GM19035 (cell line): Measurements from ENCODE around the gene SLC29A4.
"Not testable (repeated sequence)": the region's sequence is repeated elsewhere in the genome, so short reads cannot be mapped to it uniquely, and the experiment has no call there.

Source experiments
- ATAC-seq: cut with Tn5 transposase; IDR thresholded peaks from one replicate; pipeline ENCODE4 v1.9.1; 2021; ENCODE audit not compliant: unreplicated experiment

SLC29A4 gene

DNA sequence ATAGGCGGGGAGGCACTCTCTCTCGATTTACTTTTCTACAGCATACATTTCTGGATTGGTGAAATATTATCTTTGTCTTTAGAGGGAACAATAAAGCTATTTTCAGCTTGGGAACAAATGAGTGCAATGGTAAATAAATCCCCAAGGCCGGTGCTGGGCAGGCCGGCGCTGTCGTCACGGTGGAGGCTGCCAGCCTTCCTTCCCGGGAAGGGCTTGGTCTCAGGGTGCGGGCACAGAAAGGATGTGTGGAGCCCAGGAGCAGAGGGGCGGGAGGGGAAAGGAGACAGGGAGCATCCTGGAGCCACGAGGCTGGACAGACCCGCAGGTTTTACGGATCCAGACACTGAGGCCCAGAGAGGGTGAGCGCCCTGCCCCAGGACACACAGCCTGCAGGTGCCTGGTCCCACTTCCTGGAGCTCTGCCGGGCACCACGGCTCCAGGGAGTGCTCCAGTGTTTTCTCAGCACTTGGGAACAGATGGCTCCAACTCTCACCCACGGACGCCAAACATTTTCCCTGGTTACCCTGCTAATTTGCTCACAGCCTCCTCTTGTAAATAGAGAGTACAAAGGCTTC is 8.8 kb upstream of the SLC29A4 start:
- not testable (repeated sequence) for ATAC-seq

DNA sequence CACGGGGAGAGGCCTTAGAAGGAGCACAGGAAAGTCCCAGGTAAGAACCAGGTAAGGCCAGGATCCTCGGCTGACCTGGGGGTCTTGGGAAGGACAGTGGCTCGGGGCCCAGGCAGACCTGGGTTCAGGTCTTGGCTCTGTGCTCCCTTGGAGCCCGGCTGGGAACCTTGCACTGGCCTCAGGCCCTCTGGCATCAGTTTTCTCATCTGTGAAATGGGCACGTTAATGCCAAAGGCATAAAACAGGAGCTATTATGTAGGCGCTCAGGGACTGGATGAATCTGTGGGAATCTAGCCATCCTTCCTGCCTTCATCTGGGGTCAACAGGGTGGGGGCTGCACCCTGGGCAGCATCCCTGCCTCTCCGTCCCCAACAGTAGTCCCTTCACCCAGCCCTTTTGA is 8.3 kb upstream of the SLC29A4 start:
- no peak for ATAC-seq

DNA sequence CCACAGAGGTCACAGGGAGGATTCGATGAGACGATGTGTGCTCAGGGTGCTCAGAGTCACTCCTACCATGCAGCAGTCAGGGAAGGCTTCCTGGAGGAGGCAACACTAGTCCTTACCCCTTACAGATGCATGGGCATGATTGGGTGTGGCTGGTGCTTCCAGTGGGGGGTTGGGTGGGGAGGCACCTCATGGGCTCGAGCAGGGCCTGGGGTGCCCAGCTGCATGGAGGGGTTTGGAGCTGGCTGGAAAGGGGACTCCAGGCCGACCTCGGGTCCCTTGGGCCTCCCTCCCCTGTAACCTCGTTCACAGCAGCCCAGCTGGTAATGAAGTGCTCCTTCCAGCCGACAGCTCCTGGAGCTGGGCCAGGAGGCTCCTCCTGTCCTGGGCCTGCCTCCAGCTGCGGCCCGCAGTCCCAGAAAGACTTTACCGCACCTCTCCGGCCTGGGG is 7.7 kb upstream of the SLC29A4 start:
- not testable (repeated sequence) for ATAC-seq

DNA sequence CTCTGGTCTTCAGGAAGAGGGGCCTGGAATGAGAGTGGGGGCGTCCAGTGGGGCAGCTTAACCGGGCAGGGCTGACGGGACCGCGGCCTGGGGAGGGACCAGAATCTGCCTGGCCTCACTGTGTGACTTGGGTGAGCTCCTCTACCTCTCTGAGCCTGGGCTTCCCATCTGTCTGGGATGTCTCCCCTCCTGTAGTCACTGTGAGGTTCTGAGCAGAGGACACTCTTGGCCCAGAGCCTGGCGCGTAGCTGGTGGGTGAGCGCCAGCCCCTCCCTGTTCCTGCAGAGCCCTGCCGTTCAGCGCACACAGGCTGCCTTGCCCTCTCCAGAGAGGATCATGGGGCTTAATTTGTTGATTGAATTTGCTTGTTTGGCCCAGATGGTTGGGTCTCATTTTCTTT is 7.2 kb upstream of the SLC29A4 start:
- not testable (repeated sequence) for ATAC-seq

DNA sequence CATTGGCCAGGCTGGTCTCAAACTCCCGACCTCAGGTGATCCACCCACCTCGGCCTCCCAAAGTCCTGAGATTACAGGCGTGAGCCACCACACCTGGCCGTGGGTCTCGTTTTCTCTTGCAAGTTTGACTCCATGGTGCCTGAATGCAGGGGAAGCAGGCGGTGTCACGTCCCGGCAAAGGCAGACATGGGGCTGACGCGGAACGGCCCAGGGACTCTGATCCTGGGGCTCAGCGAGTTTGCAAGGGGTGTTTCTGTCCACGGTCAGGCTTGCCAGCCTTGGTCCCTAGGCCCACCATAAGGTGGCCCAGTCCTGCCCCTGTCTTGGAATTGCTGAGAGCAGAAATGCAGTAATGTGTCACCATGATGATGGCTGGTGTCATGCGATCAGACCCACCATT is 6.6 kb upstream of the SLC29A4 start:
- ATAC-seq = not testable (repeated sequence)

DNA sequence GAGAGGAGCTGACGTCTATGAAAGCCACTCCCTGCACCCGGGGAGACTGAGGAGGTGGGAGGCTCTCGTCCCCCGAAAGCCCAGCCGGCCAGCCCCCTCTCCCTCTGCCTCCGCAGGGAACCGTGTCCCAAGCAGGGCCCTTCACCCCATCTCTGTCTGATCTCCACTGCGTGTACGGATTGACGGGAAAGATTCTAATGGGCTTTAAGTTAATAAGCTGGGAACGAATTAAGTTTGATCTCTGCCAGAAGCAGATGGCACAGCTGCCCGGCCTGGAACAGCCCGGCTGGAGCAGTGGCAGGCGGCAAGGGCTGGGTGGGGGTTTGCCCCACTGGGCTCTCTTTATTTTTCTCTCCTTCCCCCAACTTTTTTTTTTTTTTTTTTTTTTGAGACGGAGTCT is 6.1 kb upstream of the SLC29A4 start:
- no peak for ATAC-seq

DNA sequence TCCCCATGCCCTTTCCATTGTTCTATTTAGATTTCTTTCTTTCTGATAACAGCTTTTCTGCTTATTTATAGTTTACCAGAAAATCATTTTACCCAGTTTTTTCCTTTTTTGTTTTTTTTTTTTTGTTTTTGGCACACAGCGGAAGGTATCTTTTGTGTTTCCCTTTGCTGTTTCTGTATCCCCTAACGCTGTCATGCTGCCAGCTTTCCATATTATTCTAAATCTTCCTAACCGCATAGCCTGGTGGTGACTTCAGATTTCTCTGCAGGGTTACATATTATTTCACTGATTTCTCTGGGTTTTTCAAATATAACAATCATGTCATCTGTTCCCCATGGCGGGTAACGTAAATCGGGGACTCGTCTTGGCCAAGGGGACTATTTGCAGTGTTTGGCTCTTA is 4.0 kb upstream of the SLC29A4 start:
- ATAC-seq = no peak

DNA sequence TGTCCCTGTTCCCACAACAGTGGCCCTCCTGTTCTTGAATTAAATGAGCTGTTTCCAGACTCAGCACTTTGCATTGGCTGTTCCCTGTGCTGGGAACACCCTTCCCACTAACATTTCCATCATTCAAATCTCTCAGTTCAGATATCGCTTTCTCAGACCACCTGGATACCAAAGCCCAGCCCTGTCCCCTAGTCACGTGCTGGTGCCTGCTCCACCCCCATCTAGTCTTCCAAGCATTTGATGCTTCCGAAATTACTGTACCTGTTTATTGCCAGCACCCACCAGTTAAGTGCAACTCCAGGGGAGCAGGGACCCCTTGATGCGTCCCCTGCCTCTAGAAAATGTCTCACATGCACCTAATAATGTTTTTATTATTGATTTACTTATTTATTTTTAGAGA is 3.0 kb upstream of the SLC29A4 start:
- ATAC-seq = no peak

DNA sequence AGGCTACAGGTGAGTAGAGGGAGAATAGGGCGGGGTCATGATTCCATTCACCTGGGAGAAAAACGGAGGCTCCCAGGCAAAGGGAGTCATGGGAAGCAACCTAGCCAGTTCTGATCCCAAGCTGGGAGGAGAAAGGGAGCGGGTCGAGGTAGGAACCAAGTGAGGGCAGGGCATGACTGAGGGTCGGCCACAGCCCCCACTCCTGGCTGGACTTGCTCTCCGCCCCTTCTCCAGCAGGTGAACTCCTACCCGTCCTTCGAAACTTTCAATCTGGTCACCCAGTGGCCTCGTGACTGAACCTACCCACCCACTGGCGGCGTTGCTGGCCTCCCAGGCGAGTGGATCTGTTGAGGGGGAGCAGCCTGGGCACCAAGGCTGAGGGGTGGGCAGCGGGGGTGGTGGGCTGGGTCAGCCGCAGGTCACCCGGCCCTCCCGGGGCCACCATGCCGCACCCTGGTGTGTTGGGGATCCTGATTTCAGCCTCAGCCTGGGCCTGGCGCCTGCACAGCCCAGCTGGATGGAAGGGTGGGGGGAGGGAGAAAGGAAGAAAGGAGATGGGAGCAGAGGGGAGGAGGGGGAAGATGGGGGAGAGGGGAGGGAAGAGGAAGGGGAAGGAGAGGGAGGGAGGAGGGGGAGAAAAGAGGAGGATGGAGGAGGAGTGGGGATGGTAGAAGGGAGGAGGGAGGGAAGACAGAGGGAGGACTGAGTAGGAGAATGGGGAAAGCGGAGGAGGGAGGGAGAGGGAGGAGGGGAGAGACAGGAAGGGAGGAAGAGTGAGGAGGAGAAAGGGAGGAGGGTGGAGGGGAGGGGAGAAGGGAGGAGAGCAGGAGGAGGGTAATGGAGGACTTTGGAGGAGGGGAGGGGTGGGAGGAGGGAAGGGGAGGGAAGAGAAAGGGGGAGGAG is 894 bp upstream of the SLC29A4 start:
- not testable (repeated sequence) for ATAC-seq

DNA sequence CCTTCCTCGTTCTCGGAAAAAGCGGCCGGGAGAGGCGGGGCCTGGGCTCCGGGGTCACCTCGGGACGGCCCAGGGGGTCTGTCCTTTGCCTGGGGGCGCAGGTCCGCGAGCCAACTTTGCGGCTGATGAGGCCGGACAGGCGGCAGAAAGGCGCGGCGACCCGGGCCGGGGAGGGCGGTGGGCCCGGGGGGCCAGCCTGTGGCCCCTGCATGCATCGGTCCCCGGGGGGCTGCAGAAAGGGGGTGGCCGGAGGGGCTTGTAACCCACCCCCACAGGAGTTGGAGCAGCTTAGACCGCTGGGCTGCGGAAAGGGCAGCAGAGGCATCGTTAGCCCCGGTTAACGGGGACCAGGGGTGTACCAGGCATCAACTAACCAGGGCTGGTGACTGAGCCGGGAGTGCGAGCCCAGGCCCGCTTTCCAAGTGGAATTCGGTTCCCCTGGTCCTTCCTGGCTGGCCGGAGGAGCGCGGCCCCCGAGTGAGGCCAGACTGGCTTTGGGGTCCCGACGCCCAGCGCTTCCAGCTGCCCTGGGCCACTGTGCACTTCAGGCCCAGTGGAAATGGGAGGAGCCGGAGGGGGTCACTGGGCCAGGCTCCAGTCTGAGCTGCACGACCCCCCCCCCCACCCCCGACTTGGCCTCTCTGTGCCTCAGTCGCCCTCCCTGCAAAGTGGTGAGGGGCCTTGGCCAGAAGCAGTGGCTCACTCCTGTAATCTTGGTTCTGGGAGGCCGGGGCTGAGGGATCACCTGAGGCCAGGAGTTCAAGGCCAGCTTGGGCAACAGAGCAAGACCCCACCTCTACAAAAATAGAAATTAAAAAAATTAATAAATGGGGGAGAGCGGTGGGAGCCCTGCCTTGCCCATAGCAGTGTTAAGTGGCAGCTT is 919 bp downstream of the SLC29A4 start:
- no peak for ATAC-seq

DNA sequence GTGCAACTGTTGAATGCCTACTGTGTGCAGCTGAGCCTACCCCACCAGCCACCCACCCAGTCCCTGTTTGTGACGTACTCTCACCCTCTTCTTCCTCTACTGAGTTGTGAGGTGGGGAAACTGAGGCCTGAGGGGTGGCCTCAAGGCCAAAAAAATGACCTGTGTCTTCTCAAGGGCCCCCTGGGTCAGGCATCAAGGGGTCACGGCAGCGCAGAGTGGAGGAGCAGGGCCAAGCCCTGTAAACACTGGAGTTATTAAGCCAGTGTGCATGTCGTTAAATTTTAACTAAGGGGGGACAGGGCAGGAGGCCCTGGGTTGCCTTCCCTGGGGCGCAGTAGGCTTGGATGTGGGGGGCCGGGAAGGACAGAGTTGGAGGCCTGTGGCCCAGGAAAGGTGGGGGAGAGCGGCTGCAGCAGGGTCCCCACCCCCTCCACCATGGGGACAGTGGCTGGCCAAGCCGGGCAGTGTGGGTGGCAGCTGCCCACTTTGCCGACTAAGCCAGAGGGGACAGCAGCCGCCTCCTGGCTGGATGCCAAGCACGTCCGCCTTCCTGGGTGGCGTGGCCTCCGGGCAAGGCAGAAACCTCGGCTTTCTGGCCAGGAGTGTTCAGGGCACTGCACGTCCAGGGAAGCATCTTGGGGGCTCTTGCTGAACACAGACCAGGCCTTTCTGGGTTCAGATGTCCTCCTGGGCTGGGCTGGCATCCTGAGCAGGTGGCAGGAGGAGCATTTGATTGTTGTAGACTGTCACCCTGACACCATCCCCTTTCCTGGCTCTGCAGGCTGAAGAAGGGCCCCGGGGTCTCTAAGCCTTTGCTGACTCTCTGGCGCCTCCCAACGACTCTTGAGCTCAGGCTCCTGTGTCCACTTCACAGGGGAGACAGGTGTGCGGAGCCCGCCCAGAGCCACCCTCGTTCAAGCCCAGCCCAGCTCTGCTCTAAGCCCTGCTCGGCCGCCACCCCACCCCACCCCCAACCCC is 1.9 kb downstream of the SLC29A4 start:
- ATAC-seq = no peak

DNA sequence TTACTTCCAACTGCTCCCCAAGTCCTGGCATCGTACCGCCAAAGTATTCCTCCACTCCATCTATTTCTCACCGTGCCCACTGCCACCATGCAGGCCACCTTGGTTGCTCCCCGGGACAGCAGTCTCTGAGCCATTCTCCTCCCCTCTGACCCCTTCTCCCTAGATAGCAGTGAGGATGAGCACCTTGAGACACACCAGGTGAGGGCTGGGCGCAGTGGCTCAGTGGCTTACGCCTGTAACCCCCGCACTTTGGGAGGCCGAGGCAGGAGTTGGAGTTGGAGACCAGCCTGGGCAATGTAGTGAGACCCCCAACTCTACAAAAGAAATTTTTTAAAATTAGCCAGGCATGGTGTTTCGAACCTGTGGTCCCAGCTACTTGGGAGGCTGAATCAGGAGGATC is 4.2 kb downstream of the SLC29A4 start:
- ATAC-seq = no peak

DNA sequence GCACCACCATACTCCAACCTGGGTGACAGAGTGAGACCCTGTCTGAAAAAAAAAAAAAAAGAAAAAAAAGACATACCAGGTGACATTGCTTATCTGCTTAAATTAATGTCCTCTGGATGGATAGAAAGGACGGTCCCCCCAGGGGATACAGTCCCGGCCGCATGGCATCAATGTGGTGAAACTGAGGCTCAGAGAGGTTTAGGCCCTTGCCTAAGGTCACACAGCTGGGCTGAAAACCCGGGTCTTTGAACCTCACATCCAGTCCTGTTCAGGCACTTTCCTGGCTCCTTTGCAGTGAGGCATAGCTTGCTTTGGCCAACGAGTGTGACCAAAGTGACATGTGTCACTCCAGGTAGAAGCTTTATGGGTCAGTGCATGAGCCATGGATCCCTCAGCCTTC is 4.6 kb downstream of the SLC29A4 start:
- ATAC-seq = not testable (repeated sequence)

DNA sequence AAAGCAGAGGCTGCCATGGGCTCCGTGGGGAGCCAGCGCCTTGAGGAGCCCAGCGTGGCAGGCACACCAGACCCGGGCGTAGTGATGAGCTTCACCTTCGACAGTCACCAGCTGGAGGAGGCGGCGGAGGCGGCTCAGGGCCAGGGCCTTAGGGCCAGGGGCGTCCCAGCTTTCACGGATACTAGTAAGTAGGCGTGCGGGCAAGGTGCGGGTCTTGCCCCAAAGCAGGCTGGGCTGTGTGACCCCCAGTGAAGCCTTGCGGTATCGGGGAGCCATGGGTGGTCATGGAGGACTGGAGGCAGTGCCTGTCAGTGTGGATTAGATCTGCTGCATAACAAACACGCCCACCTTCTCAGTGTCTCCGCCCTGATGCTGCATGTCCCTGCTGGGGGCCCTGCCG is 5.1 kb downstream of the SLC29A4 start:
- no peak for ATAC-seq

DNA sequence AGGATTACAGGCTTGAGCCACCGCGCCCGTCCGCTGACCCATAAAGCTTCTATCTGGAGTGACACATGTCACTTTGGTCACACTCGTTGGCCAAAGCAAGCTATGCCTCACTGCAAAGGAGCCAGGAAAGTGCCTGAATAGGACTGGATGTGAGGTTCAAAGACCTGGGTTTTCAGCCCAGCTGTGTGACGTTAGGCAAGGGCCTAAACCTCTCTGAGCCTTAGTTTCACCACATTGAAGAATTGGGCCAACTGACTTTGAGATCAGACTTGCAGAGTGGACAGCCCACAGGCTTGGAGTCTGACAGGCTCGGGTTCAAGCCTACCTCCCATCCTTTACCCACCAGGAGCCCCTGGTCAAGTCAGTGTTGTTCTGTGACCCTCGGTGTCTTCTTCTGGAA is 5.8 kb downstream of the SLC29A4 start:
- ATAC-seq = not testable (repeated sequence)

DNA sequence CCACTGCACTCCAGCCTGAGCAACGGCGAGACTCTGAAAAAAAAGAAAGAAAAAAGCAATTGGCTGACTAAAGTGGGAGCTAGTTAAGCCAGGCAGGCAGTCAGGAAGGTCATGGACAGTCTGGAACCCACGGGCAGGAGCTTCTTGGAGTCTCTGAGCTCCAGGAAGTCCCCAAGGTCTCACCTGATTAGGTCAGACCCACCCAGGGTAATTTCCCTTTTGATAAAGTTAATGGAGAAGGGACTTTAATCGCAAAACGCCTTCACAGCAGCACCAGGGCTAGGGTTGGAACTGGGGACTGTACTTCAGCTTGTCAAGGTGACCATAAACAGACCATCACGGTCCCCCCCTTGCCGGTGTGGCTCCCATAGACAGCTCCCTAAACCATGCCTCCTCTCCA is 6.6 kb downstream of the SLC29A4 start:
- ATAC-seq = no peak

DNA sequence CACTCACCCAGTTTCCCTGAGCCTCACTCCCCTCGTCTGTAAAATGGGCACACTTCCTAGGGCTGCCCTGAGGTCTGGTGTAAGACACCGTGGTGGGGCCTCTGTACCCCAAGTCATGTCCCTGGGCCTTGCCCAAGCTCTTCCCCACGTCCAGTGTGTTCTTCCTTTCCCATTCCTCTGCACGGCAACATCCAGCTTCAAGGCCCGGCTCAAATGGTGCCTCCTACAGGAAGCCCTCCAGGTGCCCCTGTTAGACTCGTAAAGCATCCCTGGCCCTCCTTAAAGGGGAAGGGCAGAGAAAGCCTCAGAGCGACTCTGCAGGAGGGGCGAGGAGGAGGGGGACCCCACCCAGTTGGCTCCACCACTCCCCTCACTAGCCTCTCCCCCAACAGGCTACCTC is 8.6 kb downstream of the SLC29A4 start:
- ATAC-seq = no peak

DNA sequence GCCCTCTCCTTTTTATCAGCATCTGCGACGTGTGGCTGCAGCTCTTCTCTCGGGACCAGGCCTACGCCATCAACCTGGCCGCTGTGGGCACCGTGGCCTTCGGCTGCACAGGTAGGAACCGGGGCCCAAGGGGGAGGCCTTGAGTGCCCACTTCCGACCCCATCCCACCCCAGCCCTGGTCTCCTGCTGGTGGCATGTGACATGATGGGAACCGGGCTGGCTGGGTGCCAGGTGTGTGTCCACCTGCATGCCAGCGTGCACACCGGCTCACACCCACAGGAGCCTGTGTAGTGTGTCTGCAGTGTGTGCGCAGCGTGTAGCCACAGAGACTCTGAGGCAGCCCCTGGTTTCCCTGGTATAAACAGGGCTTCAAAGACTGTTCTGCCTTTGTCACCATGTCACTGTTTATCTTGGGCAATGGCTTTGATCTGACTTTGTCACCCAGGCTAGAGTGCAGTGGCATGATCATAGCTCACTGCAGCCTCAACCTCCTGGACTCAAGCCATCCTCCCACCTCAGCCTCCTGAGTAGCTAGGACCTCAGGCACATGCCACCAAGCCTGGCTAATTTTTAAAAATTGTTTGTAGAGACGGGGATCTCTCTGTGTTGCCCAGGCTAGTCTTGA is 9.1 kb downstream of the SLC29A4 start:
- ATAC-seq = not testable (repeated sequence)

DNA sequence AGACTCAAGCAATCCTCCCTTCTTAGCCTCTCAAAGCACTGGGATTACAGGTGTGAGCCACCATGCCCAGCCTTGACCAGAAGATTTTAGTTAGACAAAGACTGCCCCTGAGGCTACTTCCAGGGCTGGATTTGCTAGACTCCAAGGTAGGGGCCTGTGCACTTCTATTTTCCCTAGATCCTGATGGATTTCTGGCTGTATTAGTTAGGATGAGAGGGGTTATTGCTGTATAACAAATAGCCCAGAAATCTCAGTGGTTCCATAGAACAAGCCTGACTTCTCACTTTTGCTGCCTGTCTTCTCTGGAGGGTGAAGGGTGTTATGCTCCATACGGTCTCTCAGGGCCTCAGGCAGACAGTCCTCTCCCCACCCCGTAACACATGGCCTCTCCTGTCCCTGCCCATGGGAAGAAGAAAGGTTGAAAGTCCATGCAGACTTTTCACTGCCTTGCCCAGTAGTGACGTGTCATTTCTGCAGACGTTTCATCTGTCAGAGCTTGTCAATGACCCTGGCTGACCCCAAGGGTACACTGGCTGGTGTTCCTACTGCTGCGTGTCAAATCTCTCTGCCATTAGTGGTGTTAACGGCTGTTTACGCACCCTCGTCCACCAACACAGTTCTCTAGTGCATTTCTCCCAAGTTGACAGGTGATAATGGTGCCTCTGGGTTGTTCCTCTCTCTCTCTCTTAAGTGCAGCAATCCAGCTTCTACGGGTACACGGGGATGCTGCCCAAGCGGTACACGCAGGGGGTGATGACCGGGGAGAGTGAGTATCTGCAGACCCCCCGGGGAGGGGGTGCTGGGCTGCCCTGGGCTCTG is 11.6 kb downstream of the SLC29A4 start:
- no peak for ATAC-seq
